Posterior vena cava (tissue), 2 donors: ENCODE results near the gene EVX1. TPM values are rescaled to one million over a fixed set of nuclear protein-coding genes. Genes with fewer than 3 reads are reported as not detected.

Experiments
- DNase-seq: peaks from one replicate; pipeline ENCODE4 v3.0.0-alpha.2; 2020; ENCODE audit warnings: low spot score
- intact Hi-C, 2 donors: fragments of 100-400 bp; cut with DNase I; formaldehyde crosslinking; loops; one replicate each; pipeline versions ENCODE4 v1.14.1 to v1.14.2; 2022 to 2023
- total RNA-seq, 2 donors: library from RNA; stranded (reverse); fragmentation: NEBNext Ultra II Directional; extraction: Animal tissue kit (Norgen Biotek cat#: 25700); gene quantifications; one replicate each; pipeline ENCODE4 v1.2.1, GENCODE V29; 2021
- donor health status: DM: yes; HTN: yes; CAD: no.
- donor health status: DM: yes; HTN: yes; CAD: no.

Gene EVX1
- total RNA-seq, 2 donors from 2014 or later = not detected

- intact Hi-C loops = no loop called here
- no peak for DNase-seq
Measured at GRCh38 chr7:27283558-27283957, 41.0 kb downstream of the EVX1 start.

GRCh38 chr7:27295236-27295635, 52.6 kb downstream of the EVX1 start:
- intact Hi-C loops = no loop called here
- no peak for DNase-seq

- intact Hi-C loops = no loop called here
- no peak for DNase-seq
Measured at GRCh38 chr7:27297356-27297755, 54.8 kb downstream of the EVX1 start.

Other genes starting within 250 kb of the EVX1 start
- gene HOXA1, start 146.8 kb upstream of the EVX1 start, total RNA-seq = under 1 TPM; 0.71 to 0.97 TPM
- 1 to 10 TPM; 1.3 to 2.0 TPM for gene HOXA2, start 140.1 kb upstream of the EVX1 start, total RNA-seq
- 1 to 10 TPM; 6.2 to 9.5 TPM for gene HOXA4, start 112.0 kb upstream of the EVX1 start, total RNA-seq
- gene HOXA5, start 99.1 kb upstream of the EVX1 start, total RNA-seq = 10 to 100 TPM; 11.3 to 17.6 TPM
- 1 to 10 TPM; 8.6 to 9.1 TPM for gene HOXA6, start 95.0 kb upstream of the EVX1 start, total RNA-seq
- 1 to 10 TPM; 7.2 to 9.3 TPM for gene HOXA3, start 90.2 kb upstream of the EVX1 start, total RNA-seq
- 1 to 10 TPM; 6.2 to 6.7 TPM for gene HOXA7, start 86.1 kb upstream of the EVX1 start, total RNA-seq
- 1 to 10 TPM; 7.4 TPM for gene HOXA9, start 77.3 kb upstream of the EVX1 start, total RNA-seq
- 1 to 10 TPM; 8.9 to 9.2 TPM for gene HOXA10, start 68.5 kb upstream of the EVX1 start, total RNA-seq
- 1 to 10 TPM in 1 of 2 donors, under 1 TPM in 1; 0.51 to 1.1 TPM for gene HOXA11, start 57.6 kb upstream of the EVX1 start, total RNA-seq
- gene HOXA13, start 42.7 kb upstream of the EVX1 start, total RNA-seq = under 1 TPM in 1 of 2 donors, not detected in 1; 0.14 TPM